CD14-positive monocyte (primary cell): Measurements from ENCODE around the gene CTTNBP2. TPM values are rescaled to one million over a fixed set of nuclear protein-coding genes. Genes with fewer than 3 reads are reported as not detected.

ENCODE experiments used
- DNase-seq, 3 donors: peaks; one replicate each; pipeline ENCODE4 v3.0.0-alpha.2; 2011 to 2022
- H2AFZ ChIP-seq: 2 replicates; pipeline ENCODE4 v1.6.0; 2012; ENCODE audit warnings: mild to moderate bottlenecking, low read depth, low read length, inconsistent platforms; ENCODE audit not compliant: insufficient read depth, poor library complexity, severe bottlenecking
- H3K27ac ChIP-seq, 2 donors: 1 replicate in 1 of 2; 2 replicates in 1 of 2; pipeline ENCODE4 v1.5.1; 2012 to 2013; ENCODE audit warnings: low read length in 2 of 2, control low read depth in 1 of 2, inconsistent platforms in 1 of 2, low read depth in 1 of 2, mild to moderate bottlenecking in 1 of 2
- H3K27me3 ChIP-seq, 2 donors: one replicate each; pipeline versions ENCODE4 v1.6.0 to v1.6.1; 2011 to 2013; ENCODE audit warnings: low read length in 2 of 2; ENCODE audit not compliant: control insufficient read depth in 2 of 2, insufficient read depth in 2 of 2
- H3K36me3 ChIP-seq, 2 donors: replicated peaks in 1 of 2; 1 replicate in 1 of 2; 2 replicates in 1 of 2; pipeline versions ENCODE4 v1.5.1 to v1.6.1; 2012 to 2013; ENCODE audit warnings: low read length in 2 of 2, control low read depth in 1 of 2, inconsistent platforms in 1 of 2, mild to moderate bottlenecking in 1 of 2; ENCODE audit not compliant: insufficient read depth in 2 of 2, control insufficient read depth in 1 of 2
- H3K4me1 ChIP-seq, 2 donors: 1 replicate in 1 of 2; 2 replicates in 1 of 2; pipeline versions ENCODE4 v1.5.1 to v1.6.1; 2012 to 2013; ENCODE audit warnings: low read length in 2 of 2, control low read depth in 1 of 2, inconsistent platforms in 1 of 2, mild to moderate bottlenecking in 1 of 2, moderate library complexity in 1 of 2; ENCODE audit not compliant: insufficient read depth in 2 of 2, control insufficient read depth in 1 of 2
- H3K4me2 ChIP-seq: replicated peaks from 2 replicates; pipeline ENCODE3; 2012; ENCODE audit warnings: low read length, moderate library complexity, mild to moderate bottlenecking; ENCODE audit not compliant: poor library complexity, severe bottlenecking; ENCODE audit errors: extremely low read depth
- H3K4me3 ChIP-seq, 3 experiments: fragments of 200-600 bp in 1 of 3; sonication (generic) in 1 of 3; replicated peaks in 1 of 3; 1 replicate in 2 of 3; 2 replicates in 1 of 3; pipeline ENCODE4 v1.5.1; 2011 to 2013; ENCODE audit warnings: low read length in 3 of 3, mild to moderate bottlenecking in 3 of 3, control low read depth in 2 of 3, low read depth in 2 of 3, inconsistent platforms in 1 of 3, moderate library complexity in 1 of 3
- H3K79me2 ChIP-seq: 2 replicates; pipeline ENCODE4 v1.6.0; 2012; ENCODE audit warnings: mild to moderate bottlenecking, control low read depth, inconsistent platforms, low read length, moderate library complexity; ENCODE audit not compliant: insufficient read depth
- H3K9ac ChIP-seq: 2 replicates; pipeline ENCODE4 v1.6.0; 2017; ENCODE audit warnings: low read length, mild to moderate bottlenecking; ENCODE audit not compliant: insufficient read depth, poor library complexity, severe bottlenecking
- H3K9me3 ChIP-seq, 2 donors: replicated peaks in 1 of 2; 1 replicate in 1 of 2; 2 replicates in 1 of 2; pipeline versions ENCODE4 v1.5.1 to v1.6.1; 2012 to 2013; ENCODE audit warnings: low read length in 2 of 2, control low read depth in 1 of 2; ENCODE audit not compliant: control insufficient read depth in 1 of 2, insufficient read depth in 1 of 2
- H4K20me1 ChIP-seq: 2 replicates; pipeline ENCODE4 v1.6.0; 2012; ENCODE audit warnings: mild to moderate bottlenecking, low read length, control low read depth, moderate library complexity; ENCODE audit not compliant: insufficient read depth
- H3K27ac Mint-ChIP-seq, 7 donors: one replicate each; pipeline ENCODE4 v1.8.0; 2020; ENCODE audit warnings: mild to moderate bottlenecking in 7 of 7, mixed read lengths in 7 of 7, moderate library complexity in 6 of 7, inconsistent platforms in 2 of 7
- H3K27me3 Mint-ChIP-seq, 3 donors: one replicate each; pipeline ENCODE4 v1.8.0; 2021 to 2022; ENCODE audit warnings: low read depth in 3 of 3, mild to moderate bottlenecking in 3 of 3, mixed read lengths in 3 of 3, moderate library complexity in 3 of 3, inconsistent platforms in 1 of 3
- H3K36me3 Mint-ChIP-seq, 2 donors: one replicate each; pipeline ENCODE4 v1.8.0; 2020; ENCODE audit warnings: mixed read lengths in 2 of 2, inconsistent platforms in 1 of 2, mild to moderate bottlenecking in 1 of 2
- H3K4me1 Mint-ChIP-seq: one replicate; pipeline ENCODE4 v1.8.0; 2020; ENCODE audit warnings: mild to moderate bottlenecking, mixed read lengths
- H3K4me3 Mint-ChIP-seq, 2 donors: one replicate each; pipeline ENCODE4 v1.8.0; 2020; ENCODE audit warnings: mild to moderate bottlenecking in 2 of 2, mixed read lengths in 2 of 2, moderate library complexity in 1 of 2
- H3K9me3 Mint-ChIP-seq, 7 donors: one replicate each; pipeline ENCODE4 v1.8.0; 2020 to 2022; ENCODE audit warnings: mixed read lengths in 7 of 7, mild to moderate bottlenecking in 6 of 7, moderate library complexity in 6 of 7, inconsistent platforms in 2 of 7
- WGBS: methylation state at CpG from one replicate; pipeline ENCODE4 v1.1.5; 2013; ENCODE audit warnings: missing lambda C conversion rate; ENCODE audit not compliant: insufficient coverage; 5-methylcytosine and 5-hydroxymethylcytosine counted together
- intact Hi-C, 2 donors: fragments of 100-400 bp; cut with micrococcal nuclease; formaldehyde crosslinking; loops; one replicate each; pipeline versions ENCODE4 v1.15.0 to v1.15.1; 2023
- polyA plus RNA-seq, 3 donors: library from polyadenylated mRNA; depleted of rRNA in 1 of 3; unstranded in 2 of 3; stranded (reverse) in 1 of 3; fragments of 300-500 nt in 2 of 3; fragments of >200 nt in 1 of 3; fragmentation: Illumina TruSeq in 2 of 3; gene quantifications; 1 replicate in 2 of 3; 2 replicates in 1 of 3; pipeline ENCODE4 v1.2.3, GENCODE V29; 2012 to 2021
- TF ChIP-seq, protein P1 (sequence below): fragments of 200-600 bp; IDR thresholded peaks from one replicate; pipeline ENCODE4 v1.8.0; 2022; ENCODE audit warnings: antibody characterized with exemption, mild to moderate bottlenecking

CTTNBP2 gene
- polyA plus RNA-seq, 3 donors: 0.38 to 1.4 TPM; not detected in 1

DNA sequence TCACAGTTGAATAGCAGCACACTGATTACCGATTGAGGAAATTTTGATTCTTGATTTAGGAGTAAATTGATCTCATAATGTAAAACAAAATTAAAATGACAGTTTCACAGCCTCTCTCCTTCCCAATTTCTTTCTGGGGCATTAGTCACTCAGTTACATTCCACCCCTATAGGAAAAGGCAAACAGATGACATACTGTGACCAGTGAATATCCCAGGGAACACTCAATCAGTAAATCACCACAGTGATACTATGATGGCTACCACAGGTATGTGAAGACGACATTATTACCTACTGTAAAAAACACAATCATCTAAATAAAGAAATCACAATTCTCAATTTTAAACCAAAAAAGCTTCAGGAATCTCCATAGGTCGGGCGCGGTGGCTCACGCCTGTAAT, 15.5 kb downstream of the CTTNBP2 start:
- no peak for DNase-seq
- Histone ChIP-seq H3K9ac (no peak overlapping the region), H3K9me3 (no peaks in the 10 kb centered on the region), H3K27ac (no peak overlapping the region), H3K4me2 (no peak overlapping the region), H4K20me1 (no peaks in the 10 kb centered on the region), H3K27me3 (no peaks in the 10 kb centered on the region), H3K79me2 (no peaks in the 10 kb centered on the region), H3K4me3 (no peak overlapping the region), H2AFZ (no peak overlapping the region), H3K36me3 (no peaks in the 10 kb centered on the region), H3K4me1 (no peaks in the 10 kb centered on the region)
- H3K36me3 Mint-ChIP-seq: no peaks in the 10 kb centered on the region
- no peak overlapping the region for H3K4me3 Mint-ChIP-seq
- H3K27ac Mint-ChIP-seq: peak overlapping the region in 1 of 7 donors; percentile 18
- intact Hi-C loops: no loop called here
- WGBS: 100% methylated on average over 1 of the region's 6 CpGs
- H3K4me1 Mint-ChIP-seq: no peaks in the 10 kb centered on the region
- peaks cover 3 to 10% (median 6%) of the 10 kb centered on the region in 3 donors for H3K27me3 Mint-ChIP-seq
- peaks cover 0 to 6% (median 0%) of the 10 kb centered on the region in 7 donors for H3K9me3 Mint-ChIP-seq
- TF ChIP-seq, protein P1, sequence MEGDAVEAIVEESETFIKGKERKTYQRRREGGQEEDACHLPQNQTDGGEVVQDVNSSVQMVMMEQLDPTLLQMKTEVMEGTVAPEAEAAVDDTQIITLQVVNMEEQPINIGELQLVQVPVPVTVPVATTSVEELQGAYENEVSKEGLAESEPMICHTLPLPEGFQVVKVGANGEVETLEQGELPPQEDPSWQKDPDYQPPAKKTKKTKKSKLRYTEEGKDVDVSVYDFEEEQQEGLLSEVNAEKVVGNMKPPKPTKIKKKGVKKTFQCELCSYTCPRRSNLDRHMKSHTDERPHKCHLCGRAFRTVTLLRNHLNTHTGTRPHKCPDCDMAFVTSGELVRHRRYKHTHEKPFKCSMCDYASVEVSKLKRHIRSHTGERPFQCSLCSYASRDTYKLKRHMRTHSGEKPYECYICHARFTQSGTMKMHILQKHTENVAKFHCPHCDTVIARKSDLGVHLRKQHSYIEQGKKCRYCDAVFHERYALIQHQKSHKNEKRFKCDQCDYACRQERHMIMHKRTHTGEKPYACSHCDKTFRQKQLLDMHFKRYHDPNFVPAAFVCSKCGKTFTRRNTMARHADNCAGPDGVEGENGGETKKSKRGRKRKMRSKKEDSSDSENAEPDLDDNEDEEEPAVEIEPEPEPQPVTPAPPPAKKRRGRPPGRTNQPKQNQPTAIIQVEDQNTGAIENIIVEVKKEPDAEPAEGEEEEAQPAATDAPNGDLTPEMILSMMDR: no peak

DNA sequence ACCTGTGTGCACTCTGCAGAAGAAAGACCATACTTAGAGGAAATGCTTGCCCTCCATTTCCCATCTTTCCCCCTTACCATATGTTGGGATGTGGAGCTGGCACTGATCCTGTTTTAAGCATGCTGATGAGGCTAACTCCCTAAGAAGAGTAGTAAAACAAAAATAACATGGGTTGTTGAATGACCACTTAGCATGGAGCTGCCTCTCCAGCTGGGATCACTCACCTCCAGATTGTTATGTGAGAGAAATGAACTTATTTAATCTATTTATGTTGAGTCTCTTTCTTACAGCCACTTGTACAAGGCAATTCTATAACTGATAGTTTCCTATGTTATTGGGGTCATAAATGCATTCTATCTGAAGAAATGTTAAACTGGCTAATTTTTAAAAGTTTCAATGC, 17.0 kb downstream of the CTTNBP2 start:
- Histone ChIP-seq H3K27ac (no peak overlapping the region), H3K4me1 (no peaks in the 10 kb centered on the region), H3K4me3 (no peak overlapping the region), H3K9ac (no peak overlapping the region), H4K20me1 (no peaks in the 10 kb centered on the region), H3K79me2 (no peaks in the 10 kb centered on the region), H3K27me3 (no peaks in the 10 kb centered on the region), H3K9me3 (no peaks in the 10 kb centered on the region), H3K4me2 (no peak overlapping the region), H2AFZ (no peak overlapping the region), H3K36me3 (no peaks in the 10 kb centered on the region)
- Mint-ChIP-seq H3K27me3 (peaks cover 3 to 7% (median 3%) of the 10 kb centered on the region in 3 donors), H3K4me3 (no peak overlapping the region), H3K36me3 (no peaks in the 10 kb centered on the region), H3K9me3 (peaks cover 0 to 3% (median 0%) of the 10 kb centered on the region in 7 donors), H3K27ac (no peak overlapping the region), H3K4me1 (no peaks in the 10 kb centered on the region)
- intact Hi-C loops: no loop called here
- DNase-seq: no peak
- TF ChIP-seq, protein P1: no peak
